A549 (cell line): ENCODE measurements around the gene TMEM248. TPM values are rescaled to one million over a fixed set of nuclear protein-coding genes. Genes with fewer than 3 reads are reported as not detected.

Experiments used
- ATAC-seq, 2 experiments: fragments of 200-7000 bp in 1 of 2; fragments of >200 bp in 1 of 2; cut with Nextera tagmentation in 1 of 2; cut with Tn5 transposase in 1 of 2; 3 replicates each; pipeline versions ENCODE4 v1.8.0 to v1.9.1; 2018 to 2020; ENCODE audit warnings: mild to moderate bottlenecking in 1 of 2, moderate library complexity in 1 of 2
- CTCF ChIA-PET: fragments of 300-600 bp; sonication (Branson Sonifier 250); formaldehyde crosslinking; extraction: SDS; loops from one replicate; lab custom pipeline; 2021; ENCODE audit warnings: antibody characterized with exemption, inconsistent platforms; lab: Yijun Ruan, JAX
- POLR2A ChIA-PET: fragments of 350-600 bp; formaldehyde crosslinking; extraction: SDS; loops from one replicate; lab custom pipeline; 2021; ENCODE audit warnings: antibody characterized with exemption, inconsistent platforms; lab: Yijun Ruan, JAX
- DNase-seq, 2 experiments: peaks; one replicate each; pipeline versions ENCODE4 v3.0.0 to v3.0.0-alpha.2; 2011 to 2016; ENCODE audit warnings: low read depth in 1 of 2, low spot score in 1 of 2
- FAIRE-seq: peaks from 2 replicates; lab custom pipeline; 2011; peaks lifted over from hg19 to GRCh38; lab: Jason Lieb, UNC
- H3K27ac ChIP-seq, 2 experiments: fragments of >200 bp; sonication (Bioruptor Twin); formaldehyde crosslinking; 3 replicates each; pipeline ENCODE4 v1.5.1; 2016 to 2017
- H3K4me1 ChIP-seq: fragments of >200 bp; sonication (Bioruptor Twin); formaldehyde crosslinking; 3 replicates; pipeline ENCODE4 v1.6.1; 2016
- H3K4me2 ChIP-seq: fragments of >200 bp; sonication (Bioruptor Twin); formaldehyde crosslinking; 3 replicates; pipeline ENCODE4 v1.6.1; 2016
- H3K4me3 ChIP-seq: fragments of >200 bp; sonication (Bioruptor Twin); formaldehyde crosslinking; 3 replicates; pipeline ENCODE4 v1.5.1; 2016
- H3K9me3 ChIP-seq: fragments of >200 bp; sonication (Bioruptor Twin); formaldehyde crosslinking; 3 replicates; pipeline ENCODE4 v1.6.1; 2016
- BCL3 ChIP-seq: fragments of >200 bp; sonication (Bioruptor Twin); formaldehyde crosslinking; IDR thresholded peaks from 3 replicates; pipeline ENCODE4 v1.6.1; 2016
- CHD4 ChIP-seq: fragments of 200-600 bp; sonication (generic); IDR thresholded peaks from 2 replicates; pipeline ENCODE4 v1.6.1; 2016; ENCODE audit warnings: antibody characterized with exemption, mild to moderate bottlenecking, borderline replicate concordance
- CTCF ChIP-seq: fragments of >200 bp; sonication (Bioruptor Twin); formaldehyde crosslinking; IDR thresholded peaks from 3 replicates; pipeline ENCODE4 v1.5.1; 2016
- EHMT2 ChIP-seq: fragments of 200-600 bp; sonication (generic); IDR thresholded peaks from 2 replicates; pipeline ENCODE4 v1.6.1; 2016; ENCODE audit warnings: antibody characterized with exemption, low read depth, mild to moderate bottlenecking, moderate library complexity
- EP300 ChIP-seq, 2 experiments: fragments of >200 bp; sonication (Bioruptor Twin); formaldehyde crosslinking; IDR thresholded peaks; 2 replicates in 1 of 2; 3 replicates in 1 of 2; pipeline ENCODE4 v1.6.1; 2016 to 2017
- HDAC2 ChIP-seq: fragments of 200-600 bp; sonication (generic); IDR thresholded peaks from 2 replicates; pipeline ENCODE4 v1.6.1; 2016
- HEYL ChIP-seq: fragments of 250-450 bp; sonication (Bioruptor Pico); IDR thresholded peaks from 2 replicates; pipeline ENCODE4 v1.8.0; 2021; ENCODE audit warnings: mild to moderate bottlenecking, moderate library complexity
- HMGXB4 ChIP-seq: fragments of 250-450 bp; sonication (Bioruptor Pico); IDR thresholded peaks from 2 replicates; pipeline ENCODE4 v1.5.0; 2021; ENCODE audit warnings: mild to moderate bottlenecking, moderate library complexity, borderline replicate concordance
- HOXB13 ChIP-seq: fragments of 250-450 bp; sonication (Bioruptor Pico); IDR thresholded peaks from 2 replicates; pipeline ENCODE4 v1.5.0; 2020; ENCODE audit warnings: low read depth, mild to moderate bottlenecking, moderate library complexity
- JUN ChIP-seq, 2 experiments: fragments of >200 bp; sonication (Bioruptor Twin); formaldehyde crosslinking; IDR thresholded peaks; 2 replicates in 1 of 2; 3 replicates in 1 of 2; pipeline ENCODE4 v1.6.1; 2016 to 2017
- JUNB ChIP-seq: fragments of >200 bp; sonication (Bioruptor Twin); formaldehyde crosslinking; IDR thresholded peaks from 2 replicates; pipeline ENCODE4 v1.6.1; 2016
- KDM1A ChIP-seq: fragments of 200-600 bp; sonication (generic); IDR thresholded peaks from 2 replicates; pipeline ENCODE4 v1.6.1; 2016; ENCODE audit warnings: low read depth, mild to moderate bottlenecking
- KDM5A ChIP-seq: fragments of 200-600 bp; sonication (generic); IDR thresholded peaks from 2 replicates; pipeline ENCODE4 v1.6.1; 2016; ENCODE audit warnings: antibody characterized with exemption, mild to moderate bottlenecking
- MYC ChIP-seq: IDR thresholded peaks from 2 replicates; pipeline ENCODE4 v1.6.1; 2012; ENCODE audit warnings: mild to moderate bottlenecking, inconsistent platforms, low read length, improper control_type of control experiment, borderline replicate concordance
- NFE2L2 ChIP-seq: fragments of 150-350 bp; conservative IDR thresholded peaks from 2 replicates; pipeline ENCODE4 v1.6.1; 2014; ENCODE audit warnings: low read length
- NPAS2 ChIP-seq: fragments of 250-450 bp; sonication (Bioruptor Pico); IDR thresholded peaks from 2 replicates; pipeline ENCODE4 v1.8.0; 2022; ENCODE audit warnings: mild to moderate bottlenecking, moderate library complexity, borderline replicate concordance
- NR3C1 ChIP-seq: fragments of >200 bp; sonication (Bioruptor Twin); formaldehyde crosslinking; IDR thresholded peaks from 3 replicates; pipeline ENCODE4 v1.6.1; 2017
- POLR2AphosphoS2 ChIP-seq: conservative IDR thresholded peaks from 2 replicates; pipeline ENCODE4 v1.6.1; 2012; ENCODE audit warnings: low read length, improper control_type of control experiment, inconsistent platforms
- RAD21 ChIP-seq, 2 experiments: fragments of >200 bp in 1 of 2; sonication (Bioruptor Twin) in 1 of 2; formaldehyde crosslinking in 1 of 2; IDR thresholded peaks in 1 of 2; conservative IDR thresholded peaks in 1 of 2; 2 replicates in 1 of 2; 3 replicates in 1 of 2; pipeline ENCODE4 v1.6.1; 2012 to 2018; ENCODE audit warnings: inconsistent platforms in 1 of 2
- RARB ChIP-seq: fragments of 250-450 bp; sonication (Bioruptor Pico); IDR thresholded peaks from 2 replicates; pipeline ENCODE4 v1.8.0; 2021; ENCODE audit warnings: mild to moderate bottlenecking, moderate library complexity
- RCOR1 ChIP-seq: fragments of 150-350 bp; IDR thresholded peaks from 2 replicates; pipeline ENCODE4 v1.6.1; 2014; ENCODE audit warnings: antibody characterized with exemption, low read length, low read depth
- RFX5 ChIP-seq: fragments of 450-650 bp; IDR thresholded peaks from 2 replicates; pipeline ENCODE4 v1.7.1; 2014; ENCODE audit warnings: antibody characterized with exemption, mild to moderate bottlenecking, moderate library complexity
- SMC3 ChIP-seq: fragments of >200 bp; sonication (Bioruptor Twin); formaldehyde crosslinking; IDR thresholded peaks from 3 replicates; pipeline ENCODE4 v1.6.1; 2018; ENCODE audit warnings: inconsistent platforms
- TFCP2L1 ChIP-seq: fragments of 250-450 bp; sonication (Bioruptor Pico); IDR thresholded peaks from 2 replicates; pipeline ENCODE4 v1.5.0; 2021; ENCODE audit warnings: mild to moderate bottlenecking
- TP53 ChIP-seq: fragments of 250-450 bp; sonication (Bioruptor Pico); IDR thresholded peaks from 2 replicates; pipeline ENCODE4 v1.5.0; 2021; ENCODE audit warnings: mild to moderate bottlenecking, moderate library complexity
- ZC3H11A ChIP-seq: fragments of 450-650 bp; IDR thresholded peaks from 2 replicates; pipeline ENCODE4 v1.6.1; 2014; ENCODE audit warnings: antibody characterized with exemption, mild to moderate bottlenecking
- WGBS: methylation state at CpG from one replicate; pipeline ENCODE4 v1.1.6; 2017; ENCODE audit errors: missing lambda C conversion rate; 5-methylcytosine and 5-hydroxymethylcytosine counted together
- polyA plus RNA-seq, 4 experiments: library from polyadenylated mRNA; depleted of rRNA in 3 of 4; stranded (reverse); fragments of >200 nt; fragmentation: RNase III in 1 of 4; extraction: RNeasy Plus Mini Kit Qiagen cat#74134 plus additional on column Dnase treatment in 1 of 4; gene quantifications; 2 replicates in 3 of 4; 3 replicates in 1 of 4; pipeline ENCODE4 v1.2.3, GENCODE V29; 2011 to 2017

Gene TMEM248
- polyA plus RNA-seq, 2 of the 4 experiments (the other 2 are of a cell fraction), result 53.7 to 128 TPM

- POLR2A ChIA-PET, result no interaction called here
- CTCF ChIA-PET, result no interaction called here
- TF ChIP-seq MYC (no peak), RARB (no peak), SMC3 (no peak), RCOR1 (no peak), ZC3H11A (no peak), EP300 (IDR thresholded peaks at IDR 0.05) (no peak), CTCF (no peak), POLR2AphosphoS2 (no peak), NR3C1 (no peak), KDM5A (no peak)
Measured at GRCh38 chr7:66946545-66946944, 25.5 kb downstream of the TMEM248 start.

GRCh38 chr7:66948480-66949109 lies 27.6 kb downstream of the TMEM248 start:
- DNase-seq (no peak), ATAC-seq (no peak)
- POLR2A ChIA-PET, result interaction anchor here (0.8 kb wide), 1 partner anchor 28 kb away, joined by 3 read pairs; the partner anchor contains the start of gene TMEM248
- Histone ChIP-seq H3K4me3 (no peak overlapping the region), H3K4me2 (no peak overlapping the region), H3K9me3 (no peaks in the 10 kb centered on the region), H3K4me1 (peaks cover 33% of the 10 kb centered on the region)
- WGBS, result 90% methylated on average over 19 of the region's 19 CpGs
- TF ChIP-seq NFE2L2 (no peak), RAD21 (conservative IDR thresholded peaks at IDR 0.05 in 1 of 2, IDR thresholded peaks at IDR 0.05 in 1 of 2) (0 out of 5 replicates have a peak, but pooled peaks of 1 of the 2 experiments have one; percentile 3), JUN (IDR thresholded peaks at IDR 0.05) (no peak)
- TF ChIP-seq, all 56 proteins: peak for 1
- H3K27ac ChIP-seq, result no peak overlapping the region
- CTCF ChIA-PET, result interaction anchor here (0.7 to 1.1 kb wide), 3 partner anchors 18 to 35 kb away, joined by 3 to 4 read pairs (median 3); no protein-coding TSS in a partner anchor
- FAIRE-seq, result no peak

More at GRCh38 chr7:66946545-66946944, 25.5 kb downstream of the TMEM248 start:
- 34% methylated on average over 2 of the region's 2 CpGs for WGBS
- Histone ChIP-seq H3K27ac (peak overlapping the region in 1 of 2 experiments; percentile 44; a peak in 2 of 6 replicates), H3K4me3 (no peak overlapping the region), H3K4me2 (no peak overlapping the region), H3K9me3 (no peaks in the 10 kb centered on the region), H3K4me1 (peaks cover 13% of the 10 kb centered on the region)
- ATAC-seq, result peak in 1 of 2 experiments; percentile 60; a peak in 3 of 6 replicates
- FAIRE-seq, result no peak
- peak in 1 of 2 experiments; percentile 30 for DNase-seq

GRCh38 chr7:66950311-66950710 lies 29.3 kb downstream of the TMEM248 start:
- TF ChIP-seq RFX5 (no peak), RCOR1 (no peak), KDM5A (no peak), NFE2L2 (no peak), HMGXB4 (CRISPR knock-in tag) (no peak), TFCP2L1 (CRISPR knock-in tag) (no peak), BCL3 (no peak), EHMT2 (no peak), NPAS2 (CRISPR knock-in tag) (no peak), SMC3 (no peak), HDAC2 (no peak), TP53 (CRISPR knock-in tag) (no peak), KDM1A (no peak), NR3C1 (no peak), CHD4 (no peak), HOXB13 (CRISPR knock-in tag) (no peak), JUNB (no peak), HEYL (CRISPR knock-in tag) (no peak)
- TF ChIP-seq, all 56 proteins: peak for 0
- ChIA-PET CTCF (interaction anchor here (0.7 kb wide), 1 partner anchor 10 kb away, joined by 3 read pairs; no protein-coding TSS in a partner anchor), POLR2A (no interaction called here)
- FAIRE-seq (no peak), ATAC-seq (no peak), DNase-seq (no peak)
- Histone ChIP-seq H3K4me2 (no peak overlapping the region), H3K27ac (0 out of 6 replicates have a peak overlapping the region, but pooled peaks of 1 of the 2 experiments have one; percentile 14), H3K4me3 (no peak overlapping the region), H3K4me1 (peaks cover 33% of the 10 kb centered on the region), H3K9me3 (no peaks in the 10 kb centered on the region)
- WGBS, result 85% methylated on average over 3 of the region's 3 CpGs
